Panc1 (cell line): ENCODE results near the gene HSPA4. TPM values are rescaled to one million over a fixed set of nuclear protein-coding genes. Genes with fewer than 3 reads are reported as not detected.

Experiments used
- ATAC-seq: fragments of 200-7000 bp; cut with Tn5 transposase; 2 replicates; pipeline ENCODE4 v1.9.1; 2020; ENCODE audit warnings: mild to moderate bottlenecking, moderate library complexity
- BruUV-seq: library from RNA; stranded (reverse); fragments of 400-500 nt; replicated peaks from 2 replicates; lab custom pipeline; 2021; lab: Mats Ljungman, UMichigan
- CTCF ChIA-PET: fragments of 300-600 bp; sonication (Branson Sonifier 250); formaldehyde crosslinking; loops from one replicate; lab custom pipeline; 2022; ENCODE audit warnings: antibody characterized with exemption; lab: Charles Lee
- POLR2A ChIA-PET: fragments of 300-600 bp; sonication (Branson Sonifier 250); formaldehyde crosslinking; loops from one replicate; lab custom pipeline; 2022; ENCODE audit warnings: antibody characterized with exemption; lab: Charles Lee
- DNase-seq: peaks from one replicate; pipeline ENCODE4 v3.0.0-alpha.2; 2010; ENCODE audit warnings: low read depth, low spot score
- H3K27ac ChIP-seq: 2 replicates; pipeline ENCODE4 v1.5.1; 2011; ENCODE audit warnings: mild to moderate bottlenecking, low read length, inconsistent platforms
- H3K27me3 ChIP-seq: fragments of 200-500 bp; sonication (Bioruptor generic); 2 replicates; pipeline ENCODE4 v1.6.0; 2014; ENCODE audit warnings: low read length, inconsistent platforms; ENCODE audit not compliant: control insufficient read depth, insufficient read depth
- H3K36me3 ChIP-seq: fragments of 200-500 bp; sonication (Bioruptor generic); 2 replicates; pipeline ENCODE4 v1.5.1; 2014; ENCODE audit warnings: inconsistent platforms, mild to moderate bottlenecking, low read length, moderate library complexity; ENCODE audit not compliant: control insufficient read depth, insufficient read depth
- H3K4me1 ChIP-seq: 2 replicates; pipeline ENCODE4 v1.5.1; 2011; ENCODE audit warnings: inconsistent platforms, mild to moderate bottlenecking, low read length, moderate library complexity; ENCODE audit not compliant: control insufficient read depth, insufficient read depth
- H3K4me3 ChIP-seq, 2 experiments: 2 replicates each; pipeline ENCODE4 v1.5.1; 2011 to 2012; ENCODE audit warnings: low read depth in 2 of 2, low read length in 2 of 2, mild to moderate bottlenecking in 2 of 2, inconsistent platforms in 1 of 2, moderate library complexity in 1 of 2
- H3K9me3 ChIP-seq: fragments of 200-500 bp; sonication (Bioruptor generic); 2 replicates; pipeline ENCODE4 v1.5.1; 2014; ENCODE audit warnings: low read depth, mild to moderate bottlenecking, inconsistent platforms, low read length, moderate library complexity; ENCODE audit not compliant: control insufficient read depth, insufficient read depth
- POLR2AphosphoS5 ChIP-seq: IDR thresholded peaks from 2 replicates; pipeline ENCODE4 v1.6.1; 2012; ENCODE audit warnings: mild to moderate bottlenecking, low read depth, low read length, moderate library complexity
- REST ChIP-seq, 2 experiments: IDR thresholded peaks; 2 replicates each; pipeline ENCODE4 v1.6.1; 2011 to 2012; ENCODE audit warnings: low read depth in 2 of 2, control low read depth in 1 of 2, low read length in 1 of 2, mild to moderate bottlenecking in 1 of 2, moderate library complexity in 1 of 2; ENCODE audit not compliant: insufficient read depth in 1 of 2
- SIN3A ChIP-seq: IDR thresholded peaks from 2 replicates; pipeline ENCODE4 v1.6.1; 2012; ENCODE audit warnings: low read depth, mild to moderate bottlenecking, low read length, moderate library complexity, borderline replicate concordance; ENCODE audit not compliant: insufficient read depth
- TCF7L2 ChIP-seq: IDR thresholded peaks from 2 replicates; pipeline ENCODE4 v1.6.1; 2011; ENCODE audit warnings: mild to moderate bottlenecking, low read depth, low read length, inconsistent platforms
- in situ Hi-C: cut with HindIII; loops from 2 replicates; pipeline ENCODE4 v1.10.0; 2016; ENCODE audit warnings: low sequenced_read_pairs, low pct_unique_long_range_greater_than_20kb
- intact Hi-C: fragments of 100-400 bp; cut with micrococcal nuclease; formaldehyde crosslinking; loops from one replicate; pipeline ENCODE4 v1.10.0; 2022; ENCODE audit not compliant: unreplicated experiment
- total RNA-seq: library from RNA; stranded (reverse); gene quantifications from one replicate; pipeline ENCODE4 v1.2.1, GENCODE V29; 2021; ENCODE audit not compliant: unreplicated experiment
- TF ChIP-seq, protein P1 (sequence below): fragments of 450-650 bp; IDR thresholded peaks from 2 replicates; pipeline ENCODE4 v1.5.1; 2017; ENCODE audit warnings: mild to moderate bottlenecking

Gene HSPA4
- total RNA-seq, 1 experiment from 2014 or later, result 247 TPM

GRCh38 chr5:133051061-133051541, 712 bp upstream of the HSPA4 start:
- POLR2A ChIA-PET, result interaction anchor here (1.1 kb wide), 1 partner anchor 20 kb away, joined by 4 read pairs; no protein-coding TSS in a partner anchor
- H3K4me1 ChIP-seq, result peaks cover 46% of the 10 kb centered on the region
- CTCF ChIA-PET, result no interaction called here
- H3K4me3 ChIP-seq, result peak overlapping the region; percentile 94 to 96
- DNase-seq (no peak), ATAC-seq (peak; percentile 23; the same call in 1 of the 2 replicates)
- BruUV-seq, result TSS peak; percentile 96
- H3K27me3 ChIP-seq, result no peaks in the 10 kb centered on the region
- H3K27ac ChIP-seq, result peak overlapping the region; percentile 99
- TF ChIP-seq SIN3A (no peak), TCF7L2 (no peak), REST (IDR thresholded peaks at IDR 0.05; ENCODE audit: insufficient read depth in 1 of 2, low read depth in 2 of 2, low read length in 1 of 2) (no peak), POLR2AphosphoS5 (no peak)
- TF ChIP-seq, protein P1, sequence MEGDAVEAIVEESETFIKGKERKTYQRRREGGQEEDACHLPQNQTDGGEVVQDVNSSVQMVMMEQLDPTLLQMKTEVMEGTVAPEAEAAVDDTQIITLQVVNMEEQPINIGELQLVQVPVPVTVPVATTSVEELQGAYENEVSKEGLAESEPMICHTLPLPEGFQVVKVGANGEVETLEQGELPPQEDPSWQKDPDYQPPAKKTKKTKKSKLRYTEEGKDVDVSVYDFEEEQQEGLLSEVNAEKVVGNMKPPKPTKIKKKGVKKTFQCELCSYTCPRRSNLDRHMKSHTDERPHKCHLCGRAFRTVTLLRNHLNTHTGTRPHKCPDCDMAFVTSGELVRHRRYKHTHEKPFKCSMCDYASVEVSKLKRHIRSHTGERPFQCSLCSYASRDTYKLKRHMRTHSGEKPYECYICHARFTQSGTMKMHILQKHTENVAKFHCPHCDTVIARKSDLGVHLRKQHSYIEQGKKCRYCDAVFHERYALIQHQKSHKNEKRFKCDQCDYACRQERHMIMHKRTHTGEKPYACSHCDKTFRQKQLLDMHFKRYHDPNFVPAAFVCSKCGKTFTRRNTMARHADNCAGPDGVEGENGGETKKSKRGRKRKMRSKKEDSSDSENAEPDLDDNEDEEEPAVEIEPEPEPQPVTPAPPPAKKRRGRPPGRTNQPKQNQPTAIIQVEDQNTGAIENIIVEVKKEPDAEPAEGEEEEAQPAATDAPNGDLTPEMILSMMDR, result no peak
- intact Hi-C loops (loop anchor here (5.0 kb wide), 1 partner anchor 89 kb away; the partner anchor contains the start of gene AFF4), in situ Hi-C loops (no loop called here)
- H3K36me3 ChIP-seq, result peaks cover 8% of the 10 kb centered on the region; the same call in 1 of the 2 replicates
- no peaks in the 10 kb centered on the region for H3K9me3 ChIP-seq

DNA sequence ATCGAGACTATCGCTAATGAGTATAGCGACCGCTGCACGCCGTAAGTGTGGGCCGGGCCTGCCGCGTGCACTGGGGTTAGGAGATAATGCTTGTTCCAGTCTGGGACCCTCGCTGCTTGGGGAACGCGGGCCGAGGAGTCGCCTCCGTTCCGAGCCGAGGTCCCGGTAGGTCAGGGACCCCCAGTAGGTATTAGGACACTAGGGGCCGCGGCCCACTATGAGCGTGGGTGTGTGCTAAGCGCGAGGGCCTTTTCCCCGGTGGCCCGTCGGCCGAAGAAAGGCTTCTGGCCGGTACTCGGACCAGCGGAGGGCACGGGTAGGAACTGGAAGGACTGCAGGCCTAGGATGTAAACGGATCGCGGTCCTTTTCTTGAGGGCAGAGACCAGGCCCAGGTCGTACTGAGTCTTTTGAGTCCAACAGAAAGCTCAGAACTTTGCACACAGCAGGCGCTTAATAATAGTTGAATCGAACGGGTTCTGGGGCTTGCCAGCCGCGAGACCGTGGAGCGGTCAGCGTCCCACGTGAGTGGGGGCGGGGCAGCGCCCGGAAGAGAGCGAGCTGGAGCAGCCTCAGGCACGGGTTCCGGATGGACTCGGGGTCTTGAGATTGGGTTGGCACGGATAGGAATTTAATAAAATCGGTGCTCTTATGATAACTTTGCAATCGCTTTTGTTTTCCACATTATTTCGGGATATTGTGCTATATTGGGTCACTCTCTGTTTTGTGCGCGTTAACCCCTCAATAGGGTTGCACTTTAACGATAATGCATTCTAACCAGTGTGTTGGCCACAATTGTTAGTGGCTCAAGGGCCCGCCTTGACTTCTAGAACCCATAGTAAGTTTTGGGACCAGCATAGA, 733 bp downstream of the HSPA4 start:
- ATAC-seq (peak; percentile 38), DNase-seq (no peak)
- Histone ChIP-seq H3K4me3 (peak overlapping the region; percentile 94 to 96), H3K27me3 (no peaks in the 10 kb centered on the region), H3K27ac (peak overlapping the region; percentile 99), H3K9me3 (no peaks in the 10 kb centered on the region), H3K36me3 (peaks cover 8% of the 10 kb centered on the region; the same call in 1 of the 2 replicates), H3K4me1 (peaks cover 54% of the 10 kb centered on the region)
- CTCF ChIA-PET, result no interaction called here
- in situ Hi-C loops, result no loop called here
- POLR2A ChIA-PET, result interaction anchor here (0.6 to 0.7 kb wide), 3 partner anchors 8 to 165 kb away, joined by 3 to 4 read pairs (median 4); no protein-coding TSS in a partner anchor
- no TSS peak for BruUV-seq
- intact Hi-C loops, result loop anchor here (5.0 kb wide), 1 partner anchor 90 kb away; the partner anchor contains the start of gene AFF4
- TF ChIP-seq POLR2AphosphoS5, result peak; percentile 52; the same call in 1 of the 2 replicates
- no peak for TF ChIP-seq TCF7L2
